Muscle of leg (tissue), 11 donors: ENCODE data around the gene MAN2A2. TPM values are rescaled to one million over a fixed set of nuclear protein-coding genes. Genes with fewer than 3 reads are reported as not detected.

Experiments
- DNase-seq: peaks from one replicate; pipeline ENCODE4 v3.0.0; 2013
- H3K27ac ChIP-seq: one replicate; pipeline ENCODE4 v1.5.1; 2013; ENCODE audit warnings: mild to moderate bottlenecking, low read length, control low read depth
- H3K27me3 ChIP-seq: one replicate; pipeline ENCODE4 v1.6.1; 2013; ENCODE audit warnings: low read length; ENCODE audit not compliant: control insufficient read depth, insufficient read depth
- H3K36me3 ChIP-seq: one replicate; pipeline ENCODE4 v1.6.1; 2013; ENCODE audit warnings: low read length; ENCODE audit not compliant: control insufficient read depth, insufficient read depth
- H3K4me1 ChIP-seq: one replicate; pipeline ENCODE4 v1.6.1; 2013; ENCODE audit warnings: low read length; ENCODE audit not compliant: control insufficient read depth, insufficient read depth
- H3K4me3 ChIP-seq: one replicate; pipeline ENCODE4 v1.5.1; 2013; ENCODE audit warnings: low read length, control low read depth
- H3K9me3 ChIP-seq: replicated peaks from 2 replicates; pipeline ENCODE4 v1.6.1; 2013; ENCODE audit warnings: low read depth, low read length; ENCODE audit not compliant: control insufficient read depth
- WGBS: methylation state at CpG from one replicate; pipeline ENCODE4 v1.1.5; 2013; ENCODE audit warnings: missing lambda C conversion rate; ENCODE audit not compliant: insufficient coverage; 5-methylcytosine and 5-hydroxymethylcytosine counted together
- polyA plus RNA-seq, 8 donors: library from polyadenylated mRNA; unstranded; fragments of 120-200 nt; gene quantifications; one replicate each; pipeline versions ENCODE4 v1.2.1 to v1.2.3, GENCODE V29; 2013; ENCODE audit warnings: inconsistent platforms in 1 of 8, low replicate concordance in 1 of 8; ENCODE audit not compliant: insufficient read length in 8 of 8, insufficient read depth in 1 of 8
- total RNA-seq: library from RNA; stranded (reverse); fragments of 120-200 nt; gene quantifications from one replicate; pipeline ENCODE4 v1.2.4, GENCODE V29; 2013

The MAN2A2 gene
- total and polyA plus RNA-seq, 9 donors: 9.2 to 40.3 (median 28.5) TPM

DNA sequence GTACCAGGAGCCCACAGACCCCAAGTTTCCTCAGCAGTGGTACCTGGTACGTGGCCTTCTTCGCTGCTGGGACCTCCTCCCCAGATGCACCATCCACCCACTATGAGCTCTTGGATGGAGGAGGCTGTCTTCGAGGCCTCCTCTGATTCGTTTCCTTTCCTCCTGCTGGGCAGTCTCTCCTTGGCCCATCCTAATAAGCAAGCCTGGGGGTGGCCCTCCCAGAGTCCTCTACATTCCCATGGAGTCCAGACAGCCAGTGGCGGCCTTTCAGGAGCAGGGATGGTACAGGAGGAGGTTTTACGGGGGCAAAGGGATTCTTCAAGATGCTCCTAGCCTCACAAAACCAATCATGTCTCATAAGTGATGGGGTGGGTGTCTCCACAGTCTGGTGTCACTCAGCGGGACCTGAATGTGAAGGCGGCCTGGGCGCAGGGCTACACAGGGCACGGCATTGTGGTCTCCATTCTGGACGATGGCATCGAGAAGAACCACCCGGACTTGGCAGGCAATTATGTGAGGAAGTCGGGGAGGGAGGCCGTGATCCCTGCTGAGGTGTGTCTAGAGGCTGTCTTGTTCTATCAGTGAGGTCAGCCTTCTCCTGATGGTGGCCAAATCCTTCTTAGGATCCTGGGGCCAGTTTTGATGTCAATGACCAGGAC, 26.5 kb upstream of the MAN2A2 start:
- no peaks in the 10 kb centered on the region for H3K27me3 ChIP-seq
- WGBS: 96% methylated on average over 8 of the region's 15 CpGs
- peaks cover 63% of the 10 kb centered on the region for H3K36me3 ChIP-seq
- H3K4me3 ChIP-seq: no peak overlapping the region
- H3K4me1 ChIP-seq: peaks cover 24% of the 10 kb centered on the region
- no peak for DNase-seq
- no peaks in the 10 kb centered on the region for H3K9me3 ChIP-seq
- H3K27ac ChIP-seq: no peak overlapping the region

DNA sequence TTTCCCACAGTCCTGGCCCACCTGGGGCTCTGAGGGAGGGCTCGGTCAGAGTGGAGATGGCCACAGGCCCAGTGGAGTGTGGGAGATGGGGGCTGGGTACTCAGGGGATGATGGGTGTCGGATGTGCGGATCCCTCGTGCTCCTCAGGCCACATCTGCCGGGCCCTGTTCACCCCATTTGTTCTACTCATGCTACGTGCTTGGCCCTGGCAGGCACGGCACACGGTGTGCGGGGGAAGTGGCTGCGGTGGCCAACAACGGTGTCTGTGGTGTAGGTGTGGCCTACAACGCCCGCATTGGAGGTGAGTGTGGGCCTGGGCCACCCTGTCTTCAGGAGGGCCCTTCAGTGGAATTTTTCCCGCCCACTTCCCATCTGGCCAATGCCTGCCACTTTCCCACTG, 25.8 kb upstream of the MAN2A2 start:
- Histone ChIP-seq H3K4me1 (peaks cover 22% of the 10 kb centered on the region), H3K4me3 (no peak overlapping the region), H3K9me3 (no peaks in the 10 kb centered on the region), H3K36me3 (peaks cover 66% of the 10 kb centered on the region), H3K27me3 (no peaks in the 10 kb centered on the region), H3K27ac (no peak overlapping the region)
- WGBS: 89% methylated on average over 6 of the region's 14 CpGs
- no peak for DNase-seq

GRCh38 chr15:90877996-90878395, 25.1 kb upstream of the MAN2A2 start:
- no CpG with 5 or more reads among the region's 14 CpGs for WGBS
- H3K4me1 ChIP-seq: peaks cover 16% of the 10 kb centered on the region

GRCh38 chr15:90878660-90879059, 24.4 kb upstream of the MAN2A2 start:
- H3K36me3 ChIP-seq: peaks cover 66% of the 10 kb centered on the region
- no peak for DNase-seq
- no peak overlapping the region for H3K27ac ChIP-seq
- H3K4me1 ChIP-seq: peaks cover 15% of the 10 kb centered on the region
- 90% methylated on average over 14 of the region's 15 CpGs for WGBS
- H3K4me3 ChIP-seq: no peak overlapping the region
- no peaks in the 10 kb centered on the region for H3K27me3 ChIP-seq
- H3K9me3 ChIP-seq: no peaks in the 10 kb centered on the region

More at GRCh38 chr15:90877996-90878395, 25.1 kb upstream of the MAN2A2 start:
- no peaks in the 10 kb centered on the region for H3K27me3 ChIP-seq
- peaks cover 66% of the 10 kb centered on the region for H3K36me3 ChIP-seq
- no peak overlapping the region for H3K4me3 ChIP-seq
- DNase-seq: no peak
- H3K9me3 ChIP-seq: no peaks in the 10 kb centered on the region
- no peak overlapping the region for H3K27ac ChIP-seq

DNA sequence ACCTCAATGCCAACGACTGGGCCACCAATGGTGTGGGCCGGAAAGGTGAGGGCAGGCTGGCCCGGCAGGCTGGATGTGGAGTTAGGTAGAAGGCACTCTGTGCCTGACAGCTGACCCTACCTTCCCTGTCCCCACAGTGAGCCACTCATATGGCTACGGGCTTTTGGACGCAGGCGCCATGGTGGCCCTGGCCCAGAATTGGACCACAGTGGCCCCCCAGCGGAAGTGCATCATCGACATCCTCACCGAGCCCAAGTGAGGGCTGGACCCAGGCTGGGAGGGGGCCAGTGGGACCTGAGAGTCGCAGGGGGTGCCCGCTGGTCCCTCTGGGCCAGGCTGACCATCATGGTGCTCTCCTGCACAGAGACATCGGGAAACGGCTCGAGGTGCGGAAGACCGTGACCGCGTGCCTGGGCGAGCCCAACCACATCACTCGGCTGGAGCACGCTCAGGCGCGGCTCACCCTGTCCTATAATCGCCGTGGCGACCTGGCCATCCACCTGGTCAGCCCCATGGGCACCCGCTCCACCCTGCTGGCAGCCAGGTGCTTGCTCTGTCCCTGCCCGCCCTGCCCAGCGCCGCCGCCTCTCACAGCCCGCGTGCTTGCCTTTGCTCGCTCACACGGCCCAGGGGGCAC, 23.3 kb upstream of the MAN2A2 start:
- Histone ChIP-seq H3K9me3 (no peaks in the 10 kb centered on the region), H3K4me3 (no peak overlapping the region), H3K36me3 (peaks cover 66% of the 10 kb centered on the region), H3K27me3 (no peaks in the 10 kb centered on the region), H3K4me1 (peaks cover 17% of the 10 kb centered on the region), H3K27ac (no peak overlapping the region)
- no peak for DNase-seq
- 93% methylated on average over 34 of the region's 35 CpGs for WGBS

- Histone ChIP-seq H3K4me1 (peaks cover 24% of the 10 kb centered on the region), H3K27me3 (no peaks in the 10 kb centered on the region), H3K27ac (no peak overlapping the region), H3K9me3 (no peaks in the 10 kb centered on the region), H3K4me3 (no peak overlapping the region), H3K36me3 (peaks cover 63% of the 10 kb centered on the region)
- WGBS: 86% methylated on average over 9 of the region's 16 CpGs
- no peak for DNase-seq
These were observed 22.5 kb upstream of the MAN2A2 start for GRCh38 chr15:90880381-90881145.

- Histone ChIP-seq H3K36me3 (peaks cover 55% of the 10 kb centered on the region), H3K27ac (no peak overlapping the region), H3K4me1 (peaks cover 30% of the 10 kb centered on the region), H3K4me3 (no peak overlapping the region), H3K9me3 (no peaks in the 10 kb centered on the region), H3K27me3 (no peaks in the 10 kb centered on the region)
- 79% methylated on average over 22 of the region's 35 CpGs for WGBS
- no peak for DNase-seq
These were observed 21.7 kb upstream of the MAN2A2 start for GRCh38 chr15:90881181-90881977.

DNA sequence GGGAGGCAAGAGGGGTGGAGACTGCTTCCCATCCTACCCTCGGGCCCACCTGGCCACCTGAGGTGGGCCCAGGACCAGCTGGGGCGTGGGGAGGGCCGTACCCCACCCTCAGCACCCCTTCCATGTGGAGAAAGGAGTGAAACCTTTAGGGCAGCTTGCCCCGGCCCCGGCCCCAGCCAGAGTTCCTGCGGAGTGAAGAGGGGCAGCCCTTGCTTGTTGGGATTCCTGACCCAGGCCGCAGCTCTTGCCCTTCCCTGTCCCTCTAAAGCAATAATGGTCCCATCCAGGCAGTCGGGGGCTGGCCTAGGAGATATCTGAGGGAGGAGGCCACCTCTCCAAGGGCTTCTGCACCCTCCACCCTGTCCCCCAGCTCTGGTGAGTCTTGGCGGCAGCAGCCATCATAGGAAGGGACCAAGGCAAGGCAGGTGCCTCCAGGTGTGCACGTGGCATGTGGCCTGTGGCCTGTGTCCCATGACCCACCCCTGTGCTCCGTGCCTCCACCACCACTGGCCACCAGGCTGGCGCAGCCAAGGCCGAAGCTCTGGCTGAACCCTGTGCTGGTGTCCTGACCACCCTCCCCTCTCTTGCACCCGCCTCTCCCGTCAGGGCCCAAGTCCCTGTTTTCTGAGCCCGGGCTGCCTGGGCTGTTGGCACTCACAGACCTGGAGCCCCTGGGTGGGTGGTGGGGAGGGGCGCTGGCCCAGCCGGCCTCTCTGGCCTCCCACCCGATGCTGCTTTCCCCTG, 21.0 kb upstream of the MAN2A2 start:
- Histone ChIP-seq H3K27ac (no peak overlapping the region), H3K4me1 (peaks cover 33% of the 10 kb centered on the region), H3K4me3 (no peak overlapping the region), H3K9me3 (no peaks in the 10 kb centered on the region), H3K36me3 (peaks cover 55% of the 10 kb centered on the region), H3K27me3 (no peaks in the 10 kb centered on the region)
- 85% methylated on average over 5 of the region's 19 CpGs for WGBS
- DNase-seq: no peak

- Histone ChIP-seq H3K36me3 (peaks cover 55% of the 10 kb centered on the region), H3K4me3 (no peak overlapping the region), H3K27me3 (no peaks in the 10 kb centered on the region), H3K4me1 (peaks cover 33% of the 10 kb centered on the region), H3K9me3 (no peaks in the 10 kb centered on the region), H3K27ac (peak overlapping the region; percentile 96)
- no peak for DNase-seq
- WGBS: 72% methylated on average over 9 of the region's 13 CpGs
These were observed 20.1 kb upstream of the MAN2A2 start for GRCh38 chr15:90882781-90883525.
